Erythroblast (primary cell): ENCODE results near the gene PPP1R15A.
"Not testable (repeated sequence)": the region's sequence is repeated elsewhere in the genome, so short reads cannot be mapped to it uniquely, and the experiment has no call there.

ENCODE experiments used
- GATA1 ChIP-seq: IDR thresholded peaks from 2 replicates; pipeline ENCODE4 v1.6.1; 2011; ENCODE audit warnings: low read depth, mild to moderate bottlenecking, control low read depth, low read length, moderate library complexity
- POLR2A ChIP-seq: IDR thresholded peaks from 2 replicates; pipeline ENCODE4 v1.6.1; 2011; ENCODE audit warnings: mild to moderate bottlenecking, low read length

- not testable (repeated sequence) for TF ChIP-seq POLR2A, GATA1
These were observed 30.1 kb downstream of the PPP1R15A start for GRCh38 chr19:48902291-48902690.
